Stimulated activated naive CD4-positive, alpha-beta T cell (primary cell): Measurements from ENCODE around the gene PTAR1.
"Not testable (repeated sequence)": the region's sequence is repeated elsewhere in the genome, so short reads cannot be mapped to it uniquely, and the experiment has no call there.

Source experiments
- DNase-seq, 6 experiments: peaks; one replicate each; lab custom pipeline; 2025; lab: John Stamatoyannopoulos, UW

The PTAR1 gene

GRCh38 chr9:69759421-69760277 lies at the start of gene PTAR1:
TSS of gene PTAR1 (minus strand) at chr9:69760011. CDS start at chr9:69759938, 73 bp downstream.
- DNase-seq, result peak; percentile 79 to 90 (median 82)

DNA sequence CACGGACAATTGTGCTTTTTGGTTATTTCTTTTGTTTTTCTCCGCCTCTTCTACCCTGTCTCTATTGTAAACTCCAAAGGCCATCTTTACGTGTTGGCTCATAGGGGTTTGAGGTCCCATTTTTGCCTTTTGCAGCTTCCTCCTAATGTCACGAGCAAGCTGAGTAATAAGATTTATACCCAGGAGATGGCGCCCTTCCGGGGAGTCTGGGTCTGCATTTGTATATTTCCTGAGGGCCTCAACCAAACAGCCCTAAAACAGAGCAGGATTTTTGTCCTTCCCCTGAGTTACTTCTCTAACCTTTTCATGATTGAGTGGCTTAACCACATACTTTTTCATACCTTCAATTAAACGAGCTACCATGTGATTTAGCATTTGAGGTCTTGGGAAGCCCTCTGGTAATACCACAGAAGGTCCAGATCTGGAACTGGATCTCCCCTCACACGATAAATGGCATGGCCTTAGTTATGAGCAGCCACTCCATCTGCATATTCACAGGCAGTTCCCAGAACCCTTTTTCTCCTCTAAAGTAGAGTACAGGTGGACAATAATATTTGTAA lies 49.6 kb upstream of the PTAR1 start:
- DNase-seq, result peak in 4 of 6 experiments; percentile 7 to 46 (median 29)

DNA sequence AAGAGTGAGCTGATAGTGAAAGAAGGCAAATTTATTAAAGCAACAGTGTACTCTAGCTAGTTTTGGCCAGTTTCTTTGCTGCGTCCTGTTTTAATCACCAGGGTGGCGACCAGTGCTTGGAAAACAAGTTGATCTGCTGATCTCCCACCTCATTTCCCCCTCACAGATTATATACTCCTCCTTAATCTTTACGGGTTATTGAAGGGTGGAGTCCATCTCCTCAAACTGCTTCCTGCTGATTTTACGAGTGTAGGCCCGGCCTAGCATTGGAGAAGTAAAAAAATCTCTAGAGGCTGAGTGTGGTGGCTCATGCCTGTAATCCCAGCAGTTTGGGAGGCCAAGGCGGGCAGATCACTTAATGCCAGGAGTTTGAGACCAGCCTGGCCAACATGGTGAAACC lies 46.8 kb upstream of the PTAR1 start:
- no peak for DNase-seq

DNA sequence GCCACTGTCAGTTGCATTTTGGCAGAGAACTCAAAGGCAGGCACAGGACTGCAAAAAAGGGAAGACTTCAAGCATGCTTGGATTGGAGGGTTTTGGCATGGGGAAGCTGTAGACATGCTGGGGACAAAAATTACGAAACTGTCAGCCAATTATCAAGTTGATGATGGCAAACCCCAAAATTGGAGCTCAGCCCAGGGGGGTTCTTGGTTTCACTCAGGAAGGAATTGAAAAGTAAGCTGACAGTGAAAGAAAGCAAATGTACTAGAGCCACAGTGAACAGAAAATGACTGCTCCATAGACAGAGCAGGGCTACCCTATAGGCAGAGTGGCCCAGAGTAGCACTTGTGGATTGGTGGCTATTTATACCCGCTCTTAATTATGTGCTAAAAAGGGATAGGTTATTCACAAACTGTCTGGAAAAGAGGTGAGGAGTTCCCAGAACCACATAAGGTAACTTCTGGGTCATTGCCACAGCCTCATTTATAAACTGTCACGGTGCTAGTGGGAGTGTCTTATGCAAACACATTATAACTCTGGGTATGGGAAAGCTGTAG lies 46.2 kb upstream of the PTAR1 start:
- no peak for DNase-seq

GRCh38 chr9:69801989-69802388 lies 42.2 kb upstream of the PTAR1 start:
- no peak for DNase-seq

DNA sequence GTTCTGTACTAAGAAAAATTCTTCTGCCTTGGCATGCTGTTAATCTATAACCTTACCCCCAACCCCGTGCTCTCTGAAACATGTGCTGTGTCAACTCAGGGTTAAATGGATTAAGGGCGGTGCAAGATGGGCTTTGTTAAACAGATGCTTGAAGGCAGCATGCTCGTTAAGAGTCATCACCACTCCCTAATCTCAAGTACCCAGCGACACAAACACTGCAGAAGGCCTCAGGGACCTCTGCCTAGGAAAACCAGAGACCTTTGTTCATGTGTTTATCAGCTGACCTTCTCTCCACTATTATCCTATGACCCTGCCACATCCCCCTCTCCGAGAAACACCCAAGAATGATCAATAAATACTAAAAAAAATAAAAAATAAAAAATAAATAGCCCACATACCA lies 40.2 kb upstream of the PTAR1 start:
- not testable (repeated sequence) for DNase-seq

GRCh38 chr9:69799521-69799920 lies 39.7 kb upstream of the PTAR1 start:
- DNase-seq, result not testable (repeated sequence)

- DNase-seq, result no peak
Observed at GRCh38 chr9:69798744-69799143, 38.9 kb upstream of the PTAR1 start.

DNA sequence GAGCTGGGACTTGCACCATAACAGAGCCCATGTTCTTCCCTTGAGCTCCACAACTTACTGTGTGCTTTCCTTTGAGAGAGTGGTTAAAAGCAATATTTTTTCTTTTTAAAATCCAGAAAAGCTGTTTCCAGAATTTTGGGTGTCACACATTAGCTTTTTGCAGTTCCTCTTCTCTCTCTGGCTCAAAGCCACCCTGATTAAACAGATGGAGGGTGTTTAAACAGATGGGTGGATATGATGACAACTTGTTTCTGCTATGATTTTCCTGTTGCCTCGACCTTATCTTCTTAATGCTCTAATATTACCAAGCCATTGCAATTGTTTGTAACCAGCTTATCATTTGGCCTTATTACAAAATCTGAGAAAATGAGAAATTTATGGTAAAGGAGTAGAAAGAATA lies 37.9 kb upstream of the PTAR1 start:
- no peak for DNase-seq

DNA sequence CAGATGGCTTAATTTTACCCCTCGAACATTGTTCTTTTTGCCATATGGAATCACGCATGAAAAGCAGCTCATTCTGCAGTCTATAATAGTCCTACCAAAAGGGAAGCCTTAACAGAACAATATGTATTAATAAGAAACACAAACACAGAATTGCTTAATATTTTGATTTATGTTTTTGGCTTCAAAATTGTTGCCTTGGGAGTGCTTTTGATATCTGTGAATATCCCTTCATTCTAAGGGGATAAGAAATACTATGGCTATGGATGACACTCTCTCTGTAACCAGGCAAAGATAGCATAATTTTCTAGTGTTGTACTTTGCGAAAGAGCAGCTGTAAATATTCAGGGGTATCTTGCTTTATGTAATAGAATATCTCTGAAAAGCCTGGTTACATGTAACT lies 34.5 kb upstream of the PTAR1 start:
- no peak for DNase-seq

DNA sequence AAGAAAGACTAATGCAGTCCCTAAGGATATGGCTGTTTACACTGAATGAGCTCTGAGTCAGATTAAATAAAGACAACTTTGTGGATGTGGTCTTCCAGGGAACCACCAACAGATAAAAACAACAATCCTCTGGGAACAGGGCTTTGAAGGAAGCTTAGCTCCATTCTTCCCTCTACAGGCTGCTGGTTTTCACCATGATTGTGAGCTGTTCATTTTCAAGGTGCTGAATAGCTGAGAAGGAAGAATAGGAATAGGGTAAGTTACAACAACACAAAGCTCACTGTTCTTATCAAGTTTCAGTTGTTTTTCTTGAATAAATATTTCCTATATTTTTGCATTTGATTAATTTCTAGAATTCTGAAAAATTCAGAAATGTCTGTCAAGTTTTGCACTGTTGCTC lies 25.9 kb upstream of the PTAR1 start:
- DNase-seq, result no peak

GRCh38 chr9:69773258-69773657 lies 13.4 kb upstream of the PTAR1 start:
- DNase-seq, result no peak

GRCh38 chr9:69771775-69772418 lies 12.1 kb upstream of the PTAR1 start:
- DNase-seq, result no peak

- no peak for DNase-seq
Observed at GRCh38 chr9:69768716-69769115, 8.9 kb upstream of the PTAR1 start.

- no peak for DNase-seq
Observed at GRCh38 chr9:69768101-69768500, 8.3 kb upstream of the PTAR1 start.

GRCh38 chr9:69763862-69764261 lies 4.1 kb upstream of the PTAR1 start:
- not testable (repeated sequence) for DNase-seq

GRCh38 chr9:69762527-69762926 lies 2.7 kb upstream of the PTAR1 start:
- DNase-seq, result no peak

GRCh38 chr9:69760278-69760610 lies 433 bp upstream of the PTAR1 start:
- DNase-seq, result no peak

DNA sequence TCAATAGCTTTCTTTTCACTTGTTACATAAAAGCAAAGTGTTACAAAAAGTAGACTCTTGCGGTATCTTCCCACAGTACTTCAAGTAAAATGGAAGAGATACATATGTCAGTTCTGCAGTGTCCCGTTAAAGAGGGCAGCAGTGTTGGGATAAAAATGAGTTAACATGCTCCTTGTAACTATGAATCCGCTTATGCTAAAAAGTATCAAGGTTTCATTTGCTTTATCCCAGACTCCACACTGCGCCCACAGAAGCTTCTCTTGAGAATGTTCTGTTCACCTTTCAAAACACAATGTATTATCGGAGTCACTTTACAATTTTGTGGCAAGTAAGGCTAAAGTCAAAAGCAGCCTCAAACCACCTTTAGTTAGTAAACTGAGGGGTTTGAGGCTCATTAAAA lies 790 bp downstream of the PTAR1 start:
- DNase-seq, result peak in 1 of 6 experiments; percentile 37

GRCh38 chr9:69757996-69758675 lies 1.7 kb downstream of the PTAR1 start:
- peak in 1 of 6 experiments; percentile 1 for DNase-seq

- no peak for DNase-seq
Observed at GRCh38 chr9:69755205-69755604, 4.6 kb downstream of the PTAR1 start.

GRCh38 chr9:69753830-69754229 lies 6.0 kb downstream of the PTAR1 start:
- no peak for DNase-seq
